GM19023 (cell line): ENCODE measurements around the gene FUOM.
A peak's percentile ranks its signal among the peaks of the same experiment; 100 is the strongest.

Source experiments
- ATAC-seq: cut with Tn5 transposase; IDR thresholded peaks from one replicate; pipeline ENCODE4 v1.9.1; 2021; ENCODE audit warnings: mild to moderate bottlenecking, moderate library complexity; ENCODE audit not compliant: unreplicated experiment

The FUOM gene

GRCh38 chr10:133315847-133316246 lies 42.0 kb downstream of the FUOM start:
- ATAC-seq, result no peak

GRCh38 chr10:133314911-133315310 lies 42.9 kb downstream of the FUOM start:
- no peak for ATAC-seq

GRCh38 chr10:133313192-133313591 lies 44.6 kb downstream of the FUOM start:
- ATAC-seq, result no peak

GRCh38 chr10:133312769-133313145 lies 45.1 kb downstream of the FUOM start:
- ATAC-seq, result no peak

- no peak for ATAC-seq
Measured at GRCh38 chr10:133312016-133312768, 45.6 kb downstream of the FUOM start.

GRCh38 chr10:133311570-133311969 lies 46.2 kb downstream of the FUOM start:
- no peak for ATAC-seq

GRCh38 chr10:133310789-133311188 lies 47.0 kb downstream of the FUOM start:
- no peak for ATAC-seq

GRCh38 chr10:133310399-133310755 lies 47.4 kb downstream of the FUOM start:
- no peak for ATAC-seq

GRCh38 chr10:133309720-133310398 lies 48.0 kb downstream of the FUOM start:
- no peak for ATAC-seq

- ATAC-seq, result peak; percentile 78
Measured at GRCh38 chr10:133309100-133309719, 48.6 kb downstream of the FUOM start.

- peak; percentile 79 for ATAC-seq
Measured at GRCh38 chr10:133308421-133309099, 49.3 kb downstream of the FUOM start, which contains the start of the genes TUBGCP2 and ZNF511. Gene TUBGCP2 (minus strand): TSS chr10:133308872. CDS start chr10:133302941, 5,931 bp downstream. Gene ZNF511 (plus strand): TSS chr10:133308914. CDS start chr10:133308944, 30 bp downstream.

GRCh38 chr10:133307776-133308420 lies 49.9 kb downstream of the FUOM start:
- no peak for ATAC-seq

- ATAC-seq, result no peak
Measured at GRCh38 chr10:133306941-133307379, 50.9 kb downstream of the FUOM start.

- no peak for ATAC-seq
Measured at GRCh38 chr10:133306097-133306476, 51.7 kb downstream of the FUOM start.
